OCI-LY1 (cell line): Measurements from ENCODE around the gene DLK1.

Experiments
- H2AFZ ChIP-seq: fragments of 200-600 bp; sonication (generic), shearing (Covaris generic); 2 replicates; pipeline ENCODE4 v1.6.0; 2014; ENCODE audit warnings: antibody characterized with exemption, mild to moderate bottlenecking, low read length
- H3F3A ChIP-seq: fragments of 200-600 bp; sonication (generic), shearing (Covaris generic); 2 replicates; pipeline ENCODE4 v1.6.0; 2014; ENCODE audit warnings: mild to moderate bottlenecking, antibody characterized with exemption, low read length, moderate library complexity; ENCODE audit not compliant: insufficient read depth
- H3K27ac ChIP-seq: fragments of 200-600 bp; sonication (generic); 2 replicates; pipeline ENCODE4 v1.5.1; 2014; ENCODE audit warnings: low read length, mixed run types, mild to moderate bottlenecking, low read depth; ENCODE audit not compliant: poor library complexity, severe bottlenecking
- H3K27me3 ChIP-seq: fragments of 200-600 bp; sonication (generic); 2 replicates; pipeline ENCODE4 v1.6.0; 2014; ENCODE audit warnings: antibody characterized with exemption, mild to moderate bottlenecking, low read length, moderate library complexity; ENCODE audit not compliant: insufficient read depth
- H3K36me3 ChIP-seq: fragments of 200-600 bp; sonication (generic); 2 replicates; pipeline ENCODE4 v1.6.1; 2014; ENCODE audit warnings: mild to moderate bottlenecking, antibody characterized with exemption, low read length, moderate library complexity, mixed read lengths; ENCODE audit not compliant: insufficient read depth
- H3K4me1 ChIP-seq: fragments of 200-600 bp; sonication (generic); 2 replicates; pipeline ENCODE4 v1.5.1; 2014; ENCODE audit warnings: mild to moderate bottlenecking, low read length, moderate library complexity; ENCODE audit not compliant: insufficient read depth, severe bottlenecking
- H3K4me2 ChIP-seq: fragments of 200-600 bp; sonication (generic), shearing (Covaris generic); 2 replicates; pipeline ENCODE4 v1.6.1; 2014; ENCODE audit warnings: low read length
- H3K4me3 ChIP-seq: fragments of 200-600 bp; sonication (generic); 2 replicates; pipeline ENCODE4 v1.5.1; 2014; ENCODE audit warnings: low read length, low read depth, mild to moderate bottlenecking, mixed read lengths; ENCODE audit not compliant: poor library complexity, severe bottlenecking
- H3K79me2 ChIP-seq: fragments of 200-600 bp; shearing (Covaris generic); 2 replicates; pipeline ENCODE4 v1.6.1; 2016; ENCODE audit warnings: mixed run types, low read length, mixed read lengths; ENCODE audit not compliant: insufficient read depth
- H3K9ac ChIP-seq: fragments of 200-600 bp; sonication (generic), shearing (Covaris generic); 2 replicates; pipeline ENCODE4 v1.6.1; 2014; ENCODE audit warnings: mild to moderate bottlenecking, low read length, mixed read lengths
- H3K9me2 ChIP-seq: fragments of 200-600 bp; sonication (generic), shearing (Covaris generic); 2 replicates; pipeline ENCODE4 v1.6.1; 2014; ENCODE audit warnings: low read depth, mild to moderate bottlenecking, low read length, mixed read lengths
- H3K9me3 ChIP-seq: fragments of 200-600 bp; shearing (Covaris generic); 2 replicates; pipeline ENCODE4 v1.6.1; 2014; ENCODE audit warnings: low read length, mixed read lengths
- H4K20me1 ChIP-seq: fragments of 200-600 bp; sonication (generic), shearing (Covaris generic); 2 replicates; pipeline ENCODE4 v1.6.0; 2016; ENCODE audit warnings: mild to moderate bottlenecking, low read length; ENCODE audit not compliant: insufficient read depth
- CTCF ChIP-seq: fragments of 200-600 bp; sonication (generic), shearing (Covaris generic); IDR thresholded peaks from 2 replicates; pipeline ENCODE4 v1.5.1; 2017; ENCODE audit warnings: mild to moderate bottlenecking, antibody characterized with exemption, low read length, moderate library complexity, mixed read lengths
- EZH2 ChIP-seq: fragments of 200-600 bp; sonication (generic), shearing (Covaris generic); IDR thresholded peaks from 2 replicates; pipeline ENCODE4 v1.8.0; 2017; ENCODE audit warnings: borderline replicate concordance, mixed run types, mild to moderate bottlenecking, antibody characterized with exemption, low read length, moderate library complexity, mixed read lengths

Gene DLK1

GRCh38 chr14:100722367-100722766, 4.3 kb upstream of the DLK1 start:
- H3K27me3 ChIP-seq, result no peaks in the 10 kb centered on the region
- H3K4me2 ChIP-seq, result no peak overlapping the region
- no peaks in the 10 kb centered on the region for H3K9me2 ChIP-seq
- TF ChIP-seq CTCF (no peak), EZH2 (no peak)
- H3K4me3 ChIP-seq, result no peak overlapping the region
- H3K9me3 ChIP-seq, result no peaks in the 10 kb centered on the region
- H4K20me1 ChIP-seq, result no peaks in the 10 kb centered on the region
- no peak overlapping the region for H3K9ac ChIP-seq
- no peaks in the 10 kb centered on the region for H3K79me2 ChIP-seq
- H3K4me1 ChIP-seq, result no peaks in the 10 kb centered on the region
- H3K27ac ChIP-seq, result no peak overlapping the region
- H2AFZ ChIP-seq, result no peak overlapping the region
- no peaks in the 10 kb centered on the region for H3F3A ChIP-seq
- no peaks in the 10 kb centered on the region for H3K36me3 ChIP-seq

GRCh38 chr14:100723135-100723829, 3.4 kb upstream of the DLK1 start:
- no peaks in the 10 kb centered on the region for H3F3A ChIP-seq
- TF ChIP-seq CTCF (no peak), EZH2 (no peak)
- H3K79me2 ChIP-seq, result no peaks in the 10 kb centered on the region
- no peaks in the 10 kb centered on the region for H3K27me3 ChIP-seq
- H3K4me1 ChIP-seq, result no peaks in the 10 kb centered on the region
- H3K4me3 ChIP-seq, result no peak overlapping the region
- H2AFZ ChIP-seq, result no peak overlapping the region
- no peaks in the 10 kb centered on the region for H3K9me3 ChIP-seq
- H3K4me2 ChIP-seq, result no peak overlapping the region
- H3K9ac ChIP-seq, result no peak overlapping the region
- no peaks in the 10 kb centered on the region for H3K36me3 ChIP-seq
- H4K20me1 ChIP-seq, result no peaks in the 10 kb centered on the region
- H3K27ac ChIP-seq, result no peak overlapping the region
- no peaks in the 10 kb centered on the region for H3K9me2 ChIP-seq

- H3K79me2 ChIP-seq, result no peaks in the 10 kb centered on the region
- no peak overlapping the region for H2AFZ ChIP-seq
- H4K20me1 ChIP-seq, result no peaks in the 10 kb centered on the region
- no peak overlapping the region for H3K9ac ChIP-seq
- no peak overlapping the region for H3K4me3 ChIP-seq
- H3F3A ChIP-seq, result no peaks in the 10 kb centered on the region
- no peak overlapping the region for H3K27ac ChIP-seq
- H3K27me3 ChIP-seq, result no peaks in the 10 kb centered on the region
- H3K9me3 ChIP-seq, result no peaks in the 10 kb centered on the region
- H3K4me2 ChIP-seq, result no peak overlapping the region
- H3K9me2 ChIP-seq, result no peaks in the 10 kb centered on the region
- no peak for TF ChIP-seq EZH2
- no peak for TF ChIP-seq CTCF
- H3K36me3 ChIP-seq, result no peaks in the 10 kb centered on the region
- H3K4me1 ChIP-seq, result no peaks in the 10 kb centered on the region
Measured at GRCh38 chr14:100723830-100724437, 2.8 kb upstream of the DLK1 start.
